GM18517 (cell line): ENCODE measurements around the gene PM20D1.

Source experiments
- ATAC-seq: cut with Tn5 transposase; IDR thresholded peaks from one replicate; pipeline ENCODE4 v1.9.1; 2021; ENCODE audit warnings: mild to moderate bottlenecking, moderate library complexity; ENCODE audit not compliant: unreplicated experiment

The PM20D1 gene

DNA sequence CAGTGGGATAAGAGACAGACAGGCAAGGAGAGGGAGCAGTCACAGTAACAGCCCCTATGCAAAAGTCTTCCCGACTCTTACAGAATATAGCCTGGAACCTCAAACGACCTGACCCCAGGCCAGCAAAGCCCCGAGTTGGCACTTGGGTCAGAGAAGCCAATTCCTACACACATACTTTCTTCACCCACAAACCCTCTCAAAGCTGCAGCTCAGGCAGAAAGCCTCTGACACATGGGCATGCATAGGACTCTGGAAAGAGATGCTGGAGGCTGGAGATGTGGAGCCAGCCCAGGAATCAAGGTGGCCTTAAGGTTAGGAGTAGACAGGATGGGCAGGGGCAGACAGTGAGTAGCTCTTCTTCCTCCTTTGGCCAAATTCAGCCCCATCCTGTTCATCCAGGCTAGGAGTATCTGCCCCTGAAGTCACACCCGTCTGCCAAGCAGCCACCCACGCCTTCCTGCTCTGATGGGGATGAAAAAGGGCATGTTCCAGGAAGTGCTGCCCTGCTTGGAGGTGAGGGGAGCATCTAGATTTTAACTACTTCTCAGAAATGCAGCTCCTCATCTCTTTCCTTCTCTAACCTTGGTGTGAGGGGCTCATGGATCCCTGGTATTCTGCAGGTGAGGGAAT is 44.7 kb downstream of the PM20D1 start:
- ATAC-seq, result no peak

DNA sequence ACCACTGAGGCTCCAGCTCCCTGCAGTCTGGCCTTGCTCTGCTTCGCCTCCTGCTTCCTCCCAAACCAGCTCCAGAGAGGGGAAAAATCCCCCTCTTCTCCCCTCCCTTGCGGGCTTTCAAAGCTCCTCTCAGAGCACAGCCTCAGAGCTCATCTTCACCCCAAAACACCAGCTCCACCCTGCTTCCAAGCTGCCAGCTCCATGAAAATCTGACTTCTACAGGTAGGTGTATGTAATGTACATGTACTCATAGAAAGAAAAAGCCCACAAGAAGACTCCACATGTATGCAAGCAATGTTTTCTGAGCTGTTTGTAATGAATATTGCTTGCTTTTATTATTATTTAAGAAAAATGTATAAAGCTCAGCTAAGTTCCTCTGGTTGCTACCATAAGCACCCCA is 45.3 kb downstream of the PM20D1 start:
- ATAC-seq, result no peak

DNA sequence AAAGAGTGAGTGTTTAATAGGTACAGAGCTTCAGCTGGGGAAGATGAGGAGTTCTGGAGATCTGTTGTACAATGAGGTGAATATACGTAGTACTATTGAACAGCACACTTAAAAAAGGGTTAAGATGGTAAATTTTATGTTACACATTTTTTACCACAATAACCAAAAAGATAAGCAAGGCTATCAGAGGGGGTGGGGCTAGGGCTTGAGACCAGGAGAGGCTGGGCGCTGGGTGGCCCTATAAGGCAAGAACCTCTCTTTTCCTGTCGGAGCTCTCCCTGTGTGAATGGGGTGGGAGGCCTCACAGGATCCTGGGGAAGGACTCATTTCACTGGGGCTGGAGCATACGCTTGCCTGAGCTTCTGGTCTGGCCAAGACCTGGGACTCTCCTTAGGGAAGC is 45.9 kb downstream of the PM20D1 start:
- no peak for ATAC-seq

DNA sequence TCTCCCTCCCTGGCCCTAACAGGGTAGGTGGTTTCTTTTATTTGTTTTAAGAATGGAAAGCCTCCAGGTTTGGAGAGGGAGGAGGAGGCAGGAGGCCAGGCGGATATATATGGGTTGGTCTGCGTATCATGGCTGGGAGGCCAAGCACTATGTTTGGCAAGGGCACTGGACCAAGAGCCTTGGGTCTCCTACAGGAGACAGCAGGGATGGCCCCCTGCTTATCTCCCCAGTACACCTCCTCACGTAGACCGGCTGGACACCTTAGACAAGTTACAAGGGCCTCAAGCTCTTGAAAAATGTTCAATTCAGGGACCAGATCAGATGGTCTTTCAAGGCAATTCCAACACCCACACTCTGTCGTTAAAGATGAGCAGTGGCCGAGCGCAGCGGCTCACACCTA is 47.9 kb downstream of the PM20D1 start:
- ATAC-seq, result no peak

DNA sequence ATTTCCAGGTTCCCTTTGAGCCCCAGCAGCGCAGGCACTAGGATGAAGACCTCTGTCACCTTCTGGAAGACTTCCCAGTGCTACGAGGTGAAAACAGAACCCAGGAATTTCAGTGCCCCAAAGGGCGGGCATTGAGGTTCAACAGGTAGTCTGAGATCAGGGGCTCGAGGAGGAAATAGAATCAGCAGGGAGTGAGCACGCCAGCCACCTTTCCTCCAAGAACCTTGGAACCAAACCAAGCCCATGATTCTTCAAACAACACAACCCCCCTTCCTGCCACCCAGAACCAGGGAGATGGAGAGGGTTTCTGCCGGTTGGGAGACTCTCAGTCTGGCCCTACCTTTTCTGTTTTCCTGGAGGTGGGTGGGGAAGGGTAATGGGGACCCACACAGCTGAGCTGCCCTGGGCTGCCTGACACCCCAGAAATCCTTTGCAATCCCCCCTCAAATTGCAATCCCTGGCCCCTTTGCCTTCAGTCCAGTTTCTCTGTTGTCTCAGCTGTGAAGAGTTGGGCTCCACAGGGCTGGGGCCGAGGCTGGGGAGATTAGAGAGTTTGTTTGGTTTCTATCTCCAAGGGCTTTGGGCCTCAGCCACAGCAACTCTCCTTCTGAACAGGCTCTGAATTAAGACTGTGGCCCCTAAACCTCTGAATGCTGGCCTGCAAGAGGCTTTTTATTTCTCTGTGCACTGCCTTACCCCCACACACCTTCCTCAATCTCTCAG is 48.8 kb downstream of the PM20D1 start:
- ATAC-seq, result no peak

DNA sequence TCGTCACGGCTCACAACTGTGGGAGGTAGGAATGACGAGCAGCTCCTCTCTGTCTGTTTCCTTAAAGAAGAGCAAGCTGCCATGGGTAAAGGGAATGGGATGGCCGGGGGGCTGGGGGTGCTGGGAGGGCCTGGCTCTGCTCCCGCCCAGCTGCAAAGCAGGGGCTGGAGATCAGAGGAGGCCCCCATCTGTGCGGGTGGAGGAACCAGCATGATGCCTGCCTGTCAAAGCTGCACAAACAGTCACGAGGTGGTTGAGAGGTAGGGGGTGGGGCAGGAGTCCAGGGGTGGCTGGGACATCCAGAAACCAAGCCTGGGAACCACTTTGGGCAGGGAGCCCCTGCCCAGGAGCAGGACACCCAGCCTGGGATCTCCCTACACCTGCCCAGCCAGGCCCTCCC is 49.5 kb downstream of the PM20D1 start:
- no peak for ATAC-seq

DNA sequence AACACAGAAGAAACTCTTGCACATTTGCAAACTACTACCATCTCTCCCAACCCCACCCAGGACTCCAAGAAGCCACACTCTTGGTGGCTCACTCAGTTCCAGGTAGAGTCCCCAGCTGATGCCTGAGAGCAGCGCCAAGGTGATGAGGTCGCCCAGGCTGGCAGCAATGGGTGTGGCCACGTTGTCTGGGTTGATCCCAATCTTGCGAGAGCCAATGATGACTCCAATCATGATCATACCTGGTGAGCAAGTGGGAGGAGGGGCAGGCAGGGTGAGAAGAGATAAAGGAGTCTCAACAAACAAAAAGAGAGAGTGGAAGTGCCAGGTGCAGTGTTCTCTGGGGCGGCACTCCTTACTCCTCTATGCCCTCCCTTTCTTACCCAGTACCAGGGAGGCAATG is 51.4 kb downstream of the PM20D1 start:
- no peak for ATAC-seq

- ATAC-seq, result no peak
These were observed 52.8 kb downstream of the PM20D1 start for GRCh38 chr1:205797168-205797567.

GRCh38 chr1:205794011-205794730 is 55.8 kb downstream of the PM20D1 start:
- ATAC-seq, result no peak

DNA sequence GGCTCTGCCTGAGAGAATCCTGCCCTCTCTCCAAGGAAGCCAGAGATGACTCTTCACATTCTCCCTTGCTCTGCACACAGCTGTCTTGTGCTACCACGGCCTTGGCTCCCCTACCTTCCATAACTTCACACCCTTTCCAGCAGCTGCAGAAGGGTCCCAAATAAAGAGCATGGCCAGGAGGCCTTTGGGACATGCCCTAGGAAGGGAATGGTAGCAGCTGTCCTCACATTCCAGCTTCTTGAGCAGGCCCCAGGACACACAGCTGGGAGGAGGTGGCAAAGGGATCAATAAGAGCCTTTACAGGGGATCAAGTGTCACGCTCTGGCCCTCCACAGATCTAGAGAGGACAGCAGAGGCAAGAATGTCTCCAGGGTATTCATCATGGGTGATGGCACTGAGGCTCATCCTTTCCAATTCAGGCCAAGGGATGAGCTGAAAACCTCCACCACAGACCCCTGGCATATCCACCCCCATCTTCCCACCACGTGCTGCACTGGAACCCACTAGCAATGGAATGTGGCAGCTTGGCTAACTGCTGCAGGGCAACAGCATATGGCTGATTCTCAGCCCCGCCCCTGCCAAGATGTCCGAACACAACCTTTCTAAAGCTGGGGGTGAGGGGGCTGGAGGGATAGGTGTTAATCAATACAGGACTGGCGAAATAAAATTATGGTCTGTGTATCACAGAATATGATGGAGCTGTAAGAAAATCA is 56.8 kb downstream of the PM20D1 start:
- no peak for ATAC-seq

GRCh38 chr1:205792481-205792881 is 57.5 kb downstream of the PM20D1 start:
- ATAC-seq, result no peak

- no peak for ATAC-seq
These were observed 58.3 kb downstream of the PM20D1 start for GRCh38 chr1:205791568-205792180.

DNA sequence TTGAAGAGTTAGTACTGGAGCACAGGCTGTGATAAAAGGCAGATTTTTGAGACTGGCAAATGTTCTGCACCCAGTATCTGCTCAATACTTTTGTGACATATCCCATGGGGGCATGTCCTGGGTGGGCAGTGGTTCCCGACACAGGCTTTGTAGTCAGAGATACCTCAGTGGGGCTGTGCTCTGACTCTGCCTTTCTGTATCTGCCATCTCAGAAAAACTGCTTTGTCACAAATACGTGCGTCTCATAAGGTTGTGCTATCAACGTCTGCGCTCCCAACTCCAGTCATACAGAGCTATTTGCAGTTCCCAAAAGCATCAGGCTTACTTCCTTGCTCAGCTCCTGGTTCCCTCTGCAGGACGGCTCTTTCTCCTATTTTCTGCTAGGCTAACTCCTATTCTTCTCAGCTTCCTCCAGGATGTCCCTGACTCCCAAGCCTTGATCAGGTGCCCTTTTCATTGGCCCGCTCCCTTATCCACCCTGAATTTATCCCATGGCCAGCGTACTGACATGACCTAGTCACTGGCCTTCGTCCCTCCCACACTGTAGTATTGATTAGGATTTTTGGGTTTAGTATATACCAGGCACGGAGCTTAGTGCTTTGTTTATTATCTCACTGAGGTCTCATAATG is 62.5 kb downstream of the PM20D1 start:
- ATAC-seq, result no peak

- no peak for ATAC-seq
These were observed 63.3 kb downstream of the PM20D1 start for GRCh38 chr1:205786601-205787000.

DNA sequence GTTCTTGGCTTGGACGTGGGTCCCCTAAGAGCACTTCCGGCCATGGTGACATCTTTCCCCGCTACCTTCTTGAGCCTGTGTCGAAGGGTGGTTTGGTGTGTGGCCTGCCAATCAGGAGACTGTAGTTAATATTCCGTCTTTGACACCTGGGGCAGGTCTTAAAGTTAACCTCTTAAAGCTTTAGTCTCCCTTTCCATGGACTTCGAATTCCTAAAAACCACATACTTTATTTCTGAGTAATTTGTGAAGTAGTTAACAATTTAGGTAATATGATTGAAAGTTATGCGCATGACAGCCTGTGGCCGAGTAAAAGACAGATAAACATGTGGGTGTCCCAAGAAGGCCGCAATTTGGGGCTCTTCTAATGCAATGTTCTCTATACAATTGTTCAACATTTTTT is 64.5 kb downstream of the PM20D1 start:
- ATAC-seq, result no peak

DNA sequence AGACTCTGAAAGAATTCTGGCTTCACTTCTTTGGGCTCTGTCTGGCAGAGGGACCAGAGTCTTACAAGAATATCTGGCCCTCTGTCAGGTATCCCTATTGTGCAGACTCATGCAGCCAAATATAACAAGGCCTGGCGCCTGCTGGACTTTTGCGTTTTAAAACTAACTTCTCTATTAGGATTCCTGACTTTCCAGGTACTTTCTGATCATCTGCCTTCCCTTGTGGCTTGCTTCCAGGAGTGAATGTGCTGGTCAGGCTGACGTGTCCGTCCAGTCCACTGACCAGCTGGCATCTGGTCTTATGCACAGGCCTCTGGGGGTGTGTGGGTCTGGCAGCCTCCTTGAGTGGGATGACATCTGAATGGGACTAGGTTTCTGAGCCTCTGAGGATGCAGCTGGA is 66.0 kb downstream of the PM20D1 start:
- no peak for ATAC-seq

DNA sequence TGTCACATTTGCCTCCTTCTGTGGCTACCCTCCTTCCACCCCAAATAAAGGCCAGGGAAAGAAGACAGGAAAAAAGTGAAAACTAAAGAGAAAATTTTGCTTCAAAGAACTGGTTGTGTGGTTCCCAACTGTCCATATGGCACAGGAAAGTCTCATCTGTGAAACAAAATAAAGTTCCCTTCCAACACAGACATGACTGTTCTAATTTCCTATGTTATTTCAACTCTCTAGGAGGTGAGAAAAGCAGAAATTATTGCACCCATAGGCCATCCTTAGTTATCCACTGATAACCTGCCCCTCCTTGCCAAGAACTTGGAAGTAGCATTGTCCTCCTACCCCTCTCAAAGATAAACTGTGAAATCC is 66.5 kb downstream of the PM20D1 start:
- no peak for ATAC-seq

DNA sequence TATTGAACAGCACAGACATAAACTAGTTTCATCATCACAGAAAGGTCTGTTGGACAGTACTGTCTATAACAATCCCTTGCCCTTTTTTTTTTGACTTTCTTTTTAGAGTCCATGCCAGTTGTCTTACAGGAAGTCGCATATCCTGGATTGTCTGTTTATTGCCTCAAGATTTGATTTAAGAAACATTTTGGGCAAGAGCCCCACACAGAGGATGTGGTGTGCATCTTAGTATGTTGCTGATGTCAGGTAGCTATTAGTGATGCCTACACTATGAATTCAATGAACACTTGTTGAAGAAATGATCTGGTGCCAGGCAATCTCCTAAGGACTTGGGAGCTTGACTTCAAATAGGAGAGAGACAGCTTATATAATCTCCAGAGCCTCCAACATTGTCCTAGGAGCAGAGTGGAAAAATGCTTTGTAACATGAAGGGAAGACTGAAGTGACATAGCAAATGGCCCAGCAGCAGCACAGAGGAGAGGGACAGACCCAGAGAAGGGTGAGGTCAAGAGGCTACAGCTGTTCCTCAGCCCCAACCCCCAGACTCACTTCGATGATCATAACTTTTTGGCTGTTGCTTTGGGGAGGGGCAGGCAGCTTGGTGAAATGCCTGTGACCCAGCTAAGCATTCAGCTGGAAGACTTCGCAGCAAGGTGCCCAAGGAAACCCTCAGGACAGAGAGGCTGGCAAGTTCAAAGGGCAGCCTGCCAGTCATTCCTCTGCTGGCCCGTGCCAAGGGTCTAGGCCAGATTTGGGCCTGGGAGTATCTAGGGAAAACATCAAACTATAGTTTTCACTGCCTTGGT is 67.1 kb downstream of the PM20D1 start:
- ATAC-seq, result no peak

- no peak for ATAC-seq
These were observed 69.6 kb downstream of the PM20D1 start for GRCh38 chr1:205780335-205780734.
